ENCODE data around the gene SCART1. TPM values are rescaled to one million over a fixed set of nuclear protein-coding genes. Genes with fewer than 3 reads are reported as not detected.

SCART1 gene
- total RNA-seq = 2.6 and 4.2 TPM in 2 replicates

DNA sequence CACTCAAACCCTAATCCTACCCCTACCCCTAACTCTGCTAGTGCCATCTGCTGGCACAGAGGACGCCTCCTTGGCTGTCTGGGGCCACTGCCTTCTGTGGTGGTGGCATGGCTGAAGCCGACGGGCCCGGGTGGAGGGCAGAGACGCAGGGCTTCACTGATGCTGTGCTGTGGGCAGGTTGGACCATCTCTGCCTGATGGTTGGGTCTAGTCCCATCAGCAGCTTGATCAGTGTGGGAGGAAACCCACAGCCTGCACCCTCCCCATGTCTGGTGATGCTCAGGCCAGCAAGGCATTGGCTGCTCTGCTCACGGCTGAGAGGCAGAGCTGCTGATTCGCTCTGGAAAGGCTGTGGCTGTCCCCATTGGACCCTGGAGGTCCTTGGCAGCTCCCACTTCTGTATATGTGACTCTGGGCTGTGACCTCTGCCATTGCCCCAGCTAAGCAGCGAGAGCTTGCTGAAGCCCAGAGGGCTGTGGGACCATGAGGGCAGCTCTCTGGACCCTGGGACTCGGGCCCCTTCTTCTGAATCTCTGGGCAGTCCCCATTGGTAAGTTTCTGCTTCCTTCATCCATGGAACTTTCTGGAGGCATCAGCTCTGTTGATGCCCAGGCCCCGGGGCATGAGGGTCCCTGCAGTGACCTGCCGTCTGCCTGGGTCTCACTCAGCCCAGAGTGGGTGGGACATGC lies at the start of gene SCART1:
TSS of gene SCART1 (plus strand) at position 430 of the 688 bp plus-strand sequence. CDS start at position 483, 53 bp downstream.

GRCh38 chr10:133424601-133425000 lies 29.1 kb upstream of the SCART1 start, which contains the start of gene SPRN:
TSS of gene SPRN (minus strand) at chr10:133424625. CDS start at chr10:133423681, 944 bp downstream.

Other genes with a start within 250 kb of the SCART1 start
- 0.12 TPM in 1 of 2 replicates, not detected in the other for gene UTF1, start 223.7 kb upstream of the SCART1 start, total RNA-seq
- gene VENTX, start 216.1 kb upstream of the SCART1 start, total RNA-seq = not detected in 2 replicates
- 8.1 and 11.0 TPM in 2 replicates for gene ADAM8, start 177.1 kb upstream of the SCART1 start, total RNA-seq
- gene TUBGCP2, start 145.1 kb upstream of the SCART1 start, total RNA-seq = 71.4 and 103 TPM in 2 replicates
- gene ZNF511, start 145.0 kb upstream of the SCART1 start, total RNA-seq = 27.7 and 41.9 TPM in 2 replicates
- gene CALY, start 117.0 kb upstream of the SCART1 start, total RNA-seq = 0.25 TPM in 1 of 2 replicates, not detected in the other
- not detected in 2 replicates for gene PRAP1, start 106.6 kb upstream of the SCART1 start, total RNA-seq
- 9.5 and 10.1 TPM in 2 replicates for gene FUOM, start 95.9 kb upstream of the SCART1 start, total RNA-seq
- 52.3 and 55.4 TPM in 2 replicates for gene ECHS1, start 80.6 kb upstream of the SCART1 start, total RNA-seq
- 4.0 and 9.2 TPM in 2 replicates for gene PAOX, start 74.7 kb upstream of the SCART1 start, total RNA-seq
- gene MTG1, start 59.8 kb upstream of the SCART1 start, total RNA-seq = 37.6 and 38.5 TPM in 2 replicates
- 0.22 and 0.50 TPM in 2 replicates for gene SPRN, start 29.3 kb upstream of the SCART1 start, total RNA-seq
- gene CYP2E1, start 73.4 kb downstream of the SCART1 start, total RNA-seq = 0.22 and 0.37 TPM in 2 replicates
- gene SYCE1, start 111.6 kb downstream of the SCART1 start, total RNA-seq = not detected in 2 replicates
- not detected in 2 replicates for gene FRG2B, start 172.8 kb downstream of the SCART1 start, total RNA-seq